Muscle of arm (tissue), 12 donors: ENCODE results near the gene HPD. TPM values are rescaled to one million over a fixed set of nuclear protein-coding genes. Genes with fewer than 3 reads are reported as not detected.

Experiments used
- DNase-seq: peaks from one replicate; pipeline ENCODE4 v3.0.0-alpha.2; 2013
- polyA plus RNA-seq, 12 donors: library from polyadenylated mRNA; unstranded; fragments of 120-200 nt; gene quantifications; one replicate each; pipeline ENCODE4 v1.2.1, GENCODE V29; 2013; ENCODE audit not compliant: insufficient read length in 12 of 12

HPD gene
- polyA plus RNA-seq, 12 donors = 0.13 to 0.67 (median 0.22) TPM; not detected in 7

DNA sequence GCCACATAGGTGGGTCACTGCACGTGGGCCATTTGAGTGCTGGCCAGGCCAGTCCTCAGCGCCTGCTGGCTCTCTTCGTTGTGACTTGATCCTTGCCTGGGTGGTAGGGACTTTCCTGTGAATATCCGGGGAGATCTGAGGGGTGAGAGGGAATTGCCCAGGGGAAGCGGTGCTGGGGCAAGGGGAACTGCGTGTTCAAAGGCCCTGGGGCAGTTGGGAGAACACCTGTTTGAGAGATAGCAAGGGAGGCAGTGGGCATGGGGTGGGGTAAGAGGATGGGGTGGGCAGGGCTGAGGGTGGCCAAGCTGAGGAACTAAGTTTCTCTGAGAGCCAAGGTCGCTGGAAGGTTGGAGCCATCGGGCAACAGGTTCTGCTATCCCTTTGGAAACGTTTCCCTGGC lies 29.8 kb downstream of the HPD start:
- no peak for DNase-seq

DNA sequence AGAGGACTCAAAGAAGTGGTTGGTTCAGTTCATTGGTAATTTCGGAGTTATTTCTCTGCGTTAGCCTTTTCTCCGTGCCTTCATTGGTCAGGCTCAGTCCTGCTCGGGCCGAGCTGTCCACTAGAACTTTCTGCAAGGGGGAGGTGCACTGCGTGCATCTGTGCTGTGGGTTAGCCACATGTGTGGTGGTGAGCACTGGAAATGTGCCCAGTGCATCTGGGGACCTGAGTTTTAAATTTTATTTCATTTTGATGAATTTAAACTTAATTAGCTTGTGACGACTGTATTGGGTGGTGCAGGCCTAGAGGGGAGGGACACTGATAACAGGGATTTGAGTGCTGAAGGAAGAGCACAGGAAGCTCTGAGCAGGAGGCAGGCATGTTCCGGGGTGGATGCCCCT lies 30.4 kb downstream of the HPD start:
- no peak for DNase-seq

DNA sequence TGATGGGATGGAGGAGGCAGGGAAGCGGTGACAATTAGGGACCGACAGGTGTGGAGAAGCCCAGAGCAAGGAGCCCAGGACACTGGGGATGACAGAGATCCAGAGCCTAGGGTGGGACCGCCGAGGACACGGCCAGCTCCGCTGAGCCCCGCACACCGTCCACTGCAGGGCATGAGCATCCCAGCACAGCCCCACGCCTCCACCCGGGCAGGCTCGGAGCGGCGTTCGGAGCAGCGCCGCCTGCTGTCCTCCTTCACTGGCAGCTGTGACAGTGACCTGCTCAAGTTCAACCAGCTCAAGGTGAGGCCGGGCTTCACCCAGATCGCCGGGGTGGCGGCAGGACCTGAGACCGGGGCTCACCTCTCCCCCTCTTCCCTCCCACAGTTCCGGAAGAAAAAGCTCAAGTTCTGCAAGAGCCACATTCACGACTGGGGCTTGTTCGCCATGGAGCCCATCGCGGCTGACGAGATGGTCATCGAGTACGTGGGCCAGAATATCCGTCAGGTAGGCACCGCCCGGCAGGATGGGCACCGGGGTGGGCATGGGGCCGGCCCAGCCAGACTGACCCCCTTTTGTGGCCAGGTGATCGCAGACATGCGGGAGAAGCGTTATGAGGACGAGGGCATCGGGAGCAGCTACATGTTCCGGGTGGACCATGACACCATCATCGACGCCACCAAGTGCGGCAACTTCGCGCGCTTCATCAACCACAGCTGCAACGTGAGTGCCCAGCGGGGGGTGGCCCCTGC lies 31.1 kb downstream of the HPD start:
- DNase-seq = no peak

DNA sequence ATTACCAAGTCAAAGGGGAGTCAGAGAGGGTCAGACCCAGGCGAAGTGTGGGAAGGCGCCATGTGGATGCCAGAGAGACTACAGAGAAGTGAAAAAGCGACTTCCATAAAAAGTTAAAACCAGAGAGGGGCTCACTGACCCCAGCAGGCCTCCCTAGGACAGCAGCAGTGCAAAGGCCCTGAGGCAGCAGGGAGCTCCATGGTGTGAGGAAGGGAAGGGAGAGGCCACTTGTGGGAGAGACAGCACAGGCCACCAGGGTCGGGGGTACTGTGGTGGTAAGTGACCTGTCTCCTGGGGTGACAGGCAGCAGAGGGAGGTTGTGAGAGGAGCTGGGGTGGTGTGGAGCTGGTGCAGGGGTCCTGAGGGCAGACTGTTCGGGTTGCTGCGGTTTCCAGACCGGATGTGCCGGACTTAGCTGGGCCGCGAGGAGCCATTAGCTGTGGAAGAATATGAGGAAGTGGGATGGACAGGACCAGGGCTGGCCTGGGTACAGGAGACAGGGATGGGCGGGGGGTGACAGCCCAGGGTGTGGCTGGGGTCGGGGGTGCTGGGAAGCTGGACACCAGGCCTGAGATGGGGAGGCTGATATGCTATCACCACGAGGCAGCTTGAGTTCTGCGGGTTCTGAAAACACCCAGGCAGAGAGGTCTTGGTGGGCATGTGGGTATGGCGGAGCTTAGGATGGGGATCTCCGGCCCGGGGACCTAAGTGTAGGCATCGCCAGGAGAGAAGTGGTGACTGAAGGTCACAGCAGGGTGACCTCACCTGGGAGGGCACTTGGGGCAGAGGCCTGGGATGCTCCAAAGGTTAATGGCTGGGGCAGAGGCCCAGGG lies 32.1 kb downstream of the HPD start:
- no peak for DNase-seq

DNA sequence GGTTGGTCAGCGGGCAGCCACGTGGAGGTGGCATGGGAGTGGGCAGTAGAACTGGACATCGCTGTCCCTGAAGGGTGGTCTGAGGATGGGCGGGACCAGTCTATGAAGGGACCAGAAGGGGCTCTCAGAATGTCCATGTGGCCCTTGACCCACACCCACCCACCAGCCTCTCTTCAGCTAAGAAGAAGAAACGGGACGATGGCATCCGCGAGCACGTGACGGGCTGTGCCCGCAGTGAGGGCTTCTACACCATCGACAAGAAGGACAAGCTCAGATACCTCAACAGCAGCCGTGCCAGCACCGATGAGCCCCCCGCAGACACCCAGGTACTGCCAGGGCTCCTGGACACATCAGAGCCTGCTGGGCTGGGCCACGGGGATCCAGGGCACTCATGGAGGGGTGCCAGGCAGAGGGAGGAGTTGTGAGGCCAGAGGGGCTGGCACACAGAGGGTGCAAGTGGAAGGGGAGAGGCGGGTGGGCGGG lies 33.6 kb downstream of the HPD start:
- no peak for DNase-seq

DNA sequence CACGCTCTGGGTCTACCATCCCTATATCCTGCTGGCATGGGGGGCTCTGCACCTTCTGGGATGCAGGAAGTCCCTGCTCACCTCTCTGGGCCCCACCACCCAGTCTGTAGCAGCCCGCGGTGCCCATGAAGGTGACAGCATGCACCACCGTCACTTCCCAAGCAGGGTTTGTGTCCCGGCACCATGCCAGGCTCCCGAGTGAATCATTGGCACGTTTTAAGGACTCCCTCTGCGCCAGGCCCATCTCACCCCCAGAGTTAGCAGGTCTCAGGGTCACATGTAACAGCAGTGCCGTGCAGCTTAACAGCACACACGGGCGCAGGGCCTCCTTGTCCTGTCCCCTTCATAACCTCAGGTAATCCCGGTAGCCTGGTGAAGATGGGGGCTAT lies 34.9 kb downstream of the HPD start:
- no peak for DNase-seq

DNA sequence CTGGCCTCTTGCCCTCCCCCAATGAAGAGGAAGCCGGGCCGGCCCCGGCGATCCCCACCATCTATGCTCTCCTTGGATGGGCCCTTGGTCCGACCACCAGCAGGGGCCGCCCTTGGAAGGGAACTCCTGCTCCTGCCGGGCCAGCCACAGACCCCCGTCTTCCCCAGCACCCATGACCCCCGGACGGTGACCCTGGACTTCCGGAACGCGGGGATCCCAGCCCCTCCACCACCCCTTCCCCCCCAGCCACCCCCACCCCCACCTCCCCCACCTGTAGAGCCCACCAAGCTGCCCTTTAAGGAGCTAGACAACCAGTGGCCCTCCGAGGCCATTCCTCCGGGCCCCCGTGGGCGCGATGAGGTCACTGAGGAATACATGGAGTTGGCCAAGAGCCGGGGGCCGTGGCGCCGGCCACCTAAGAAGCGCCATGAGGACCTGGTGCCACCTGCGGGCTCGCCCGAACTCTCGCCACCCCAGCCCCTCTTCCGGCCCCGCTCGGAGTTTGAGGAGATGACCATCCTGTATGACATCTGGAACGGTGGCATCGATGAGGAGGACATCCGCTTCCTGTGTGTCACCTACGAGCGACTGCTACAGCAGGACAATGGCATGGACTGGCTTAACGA lies 35.4 kb downstream of the HPD start:
- DNase-seq = no peak

DNA sequence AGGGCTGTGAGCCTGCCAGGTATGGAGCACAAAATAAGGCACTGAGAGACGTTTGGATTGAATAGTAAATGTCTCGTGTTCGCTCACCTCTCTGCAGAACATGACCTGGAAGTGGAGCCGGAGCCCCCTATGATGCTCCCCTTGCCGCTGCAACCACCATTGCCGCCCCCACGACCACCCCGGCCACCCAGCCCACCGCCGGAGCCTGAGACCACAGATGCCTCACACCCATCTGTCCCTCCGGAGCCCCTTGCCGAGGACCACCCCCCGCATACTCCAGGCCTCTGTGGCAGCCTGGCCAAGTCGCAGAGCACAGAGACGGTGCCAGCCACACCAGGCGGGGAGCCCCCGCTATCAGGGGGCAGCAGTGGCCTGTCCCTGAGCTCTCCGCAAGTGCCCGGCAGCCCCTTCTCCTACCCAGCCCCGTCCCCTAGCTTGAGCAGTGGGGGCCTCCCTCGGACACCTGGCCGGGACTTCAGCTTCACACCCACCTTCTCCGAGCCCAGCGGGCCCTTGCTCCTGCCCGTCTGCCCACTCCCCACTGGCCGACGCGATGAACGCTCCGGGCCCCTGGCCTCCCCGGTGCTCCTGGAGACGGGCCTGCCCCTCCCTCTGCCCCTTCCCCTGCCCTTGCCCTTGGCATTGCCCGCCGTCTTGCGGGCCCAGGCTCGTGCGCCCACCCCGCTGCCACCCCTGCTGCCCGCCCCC lies 36.1 kb downstream of the HPD start:
- no peak for DNase-seq

DNA sequence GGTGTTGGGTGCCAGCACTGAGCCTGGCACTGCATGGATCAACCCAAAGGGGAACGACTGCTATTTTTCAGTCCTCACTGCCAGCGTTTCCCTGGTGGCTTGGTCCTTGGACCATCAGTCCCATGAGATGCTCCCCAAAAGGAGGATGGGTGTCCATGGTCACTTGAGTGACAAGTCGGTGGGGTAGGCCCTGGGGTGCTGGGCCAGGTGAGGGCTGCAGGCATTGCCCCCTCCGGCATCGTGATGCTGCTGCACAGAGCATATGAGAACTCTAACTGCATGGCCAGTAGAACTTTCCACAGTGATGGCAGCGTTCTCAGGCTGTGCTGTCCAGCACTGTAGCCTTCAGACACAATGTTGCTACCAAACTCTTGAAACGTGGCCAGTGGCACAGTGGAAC lies 38.6 kb downstream of the HPD start:
- DNase-seq = no peak

DNA sequence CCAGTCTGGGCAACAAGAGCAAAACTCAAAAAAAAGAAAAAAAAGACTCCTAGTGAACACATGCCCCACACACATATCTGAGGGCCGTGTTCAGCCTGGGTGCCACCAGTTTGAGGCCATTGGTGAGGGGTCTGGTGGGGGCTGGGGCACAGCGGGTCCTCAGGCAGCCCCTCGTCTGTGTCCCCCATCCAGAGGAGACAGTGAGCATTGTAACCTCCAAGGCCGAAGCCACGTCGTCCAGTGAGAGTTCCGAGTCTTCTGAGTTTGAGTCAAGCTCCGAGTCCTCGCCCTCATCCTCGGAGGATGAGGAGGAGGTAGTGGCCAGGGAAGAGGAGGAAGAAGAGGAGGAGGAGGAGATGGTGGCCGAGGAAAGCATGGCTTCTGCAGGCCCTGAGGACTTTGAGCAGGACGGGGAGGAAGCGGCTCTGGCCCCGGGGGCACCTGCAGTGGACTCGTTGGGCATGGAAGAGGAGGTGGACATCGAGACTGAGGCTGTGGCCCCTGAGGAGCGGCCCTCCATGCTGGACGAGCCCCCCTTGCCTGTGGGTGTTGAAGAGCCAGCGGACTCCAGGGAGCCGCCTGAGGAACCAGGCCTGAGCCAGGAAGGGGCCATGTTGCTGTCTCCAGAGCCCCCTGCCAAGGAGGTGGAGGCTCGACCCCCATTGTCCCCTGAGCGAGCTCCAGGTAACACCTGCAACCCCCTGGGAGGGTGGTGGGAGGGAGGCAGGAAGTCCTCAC lies 39.3 kb downstream of the HPD start:
- no peak for DNase-seq

DNA sequence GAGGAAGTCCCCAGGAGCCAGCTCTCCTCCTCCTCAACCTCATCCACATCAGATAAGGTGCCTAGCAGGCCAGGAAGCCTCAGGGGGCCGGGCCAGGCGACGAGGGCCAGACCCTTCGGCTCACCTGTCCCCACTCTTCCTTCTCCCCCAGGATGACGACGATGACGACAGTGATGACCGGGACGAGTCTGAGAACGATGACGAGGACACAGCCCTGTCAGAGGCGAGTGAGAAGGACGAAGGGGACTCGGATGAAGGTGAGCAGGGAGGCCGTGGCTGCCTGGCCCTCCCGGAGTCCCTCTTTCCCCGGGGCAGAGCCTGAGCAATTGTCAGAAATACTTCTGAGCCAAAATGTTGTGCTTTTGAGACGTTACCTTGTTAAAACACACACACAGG lies 41.0 kb downstream of the HPD start:
- no peak for DNase-seq

DNA sequence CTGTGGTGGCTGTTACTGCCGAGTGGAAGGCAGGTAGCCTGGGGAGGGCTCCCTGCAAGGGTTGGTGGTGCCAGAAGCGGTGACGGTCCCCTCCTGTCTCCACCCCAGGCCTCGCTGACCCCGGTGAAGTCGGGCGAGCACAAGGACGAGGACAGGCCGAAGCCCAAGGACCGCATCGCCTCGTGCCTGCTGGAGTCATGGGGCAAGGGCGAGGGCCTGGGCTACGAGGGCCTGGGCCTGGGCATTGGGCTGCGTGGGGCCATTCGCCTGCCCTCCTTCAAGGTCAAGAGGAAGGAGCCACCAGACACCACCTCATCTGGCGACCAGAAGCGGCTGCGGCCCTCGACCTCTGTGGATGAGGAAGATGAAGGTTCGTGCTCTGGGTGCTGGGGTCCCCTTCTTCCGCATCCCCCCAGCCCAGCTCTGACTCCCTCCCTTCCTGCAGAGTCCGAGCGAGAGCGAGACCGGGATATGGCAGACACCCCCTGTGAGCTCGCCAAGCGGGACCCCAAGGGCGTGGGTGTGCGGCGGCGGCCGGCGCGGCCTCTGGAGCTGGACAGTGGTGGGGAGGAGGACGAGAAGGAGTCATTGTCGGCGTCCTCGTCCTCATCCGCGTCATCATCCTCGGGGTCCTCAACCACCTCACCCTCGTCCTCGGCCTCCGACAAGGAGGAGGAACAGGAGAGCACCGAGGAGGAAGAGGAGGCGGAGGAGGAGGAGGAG lies 41.6 kb downstream of the HPD start:
- DNase-seq = no peak

DNA sequence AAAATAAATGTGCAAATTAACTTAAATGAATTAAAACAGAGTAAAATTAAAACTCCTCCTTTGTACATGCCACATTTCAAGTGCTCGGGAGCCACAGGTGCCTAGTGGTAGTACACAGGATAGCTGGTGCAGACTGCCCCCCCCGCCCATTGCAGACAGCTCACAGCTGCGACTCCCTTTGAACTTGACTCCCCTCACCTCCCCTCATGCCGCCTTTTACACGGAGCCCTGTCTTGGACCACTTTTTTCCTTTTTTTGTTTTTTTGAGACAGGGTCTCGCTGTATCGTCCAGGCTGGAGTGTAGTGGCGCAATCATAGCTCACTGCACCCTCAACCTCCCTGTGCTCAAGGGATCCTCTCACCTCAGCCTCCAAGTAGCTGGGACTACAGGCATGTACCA lies 43.4 kb downstream of the HPD start:
- no peak for DNase-seq

DNA sequence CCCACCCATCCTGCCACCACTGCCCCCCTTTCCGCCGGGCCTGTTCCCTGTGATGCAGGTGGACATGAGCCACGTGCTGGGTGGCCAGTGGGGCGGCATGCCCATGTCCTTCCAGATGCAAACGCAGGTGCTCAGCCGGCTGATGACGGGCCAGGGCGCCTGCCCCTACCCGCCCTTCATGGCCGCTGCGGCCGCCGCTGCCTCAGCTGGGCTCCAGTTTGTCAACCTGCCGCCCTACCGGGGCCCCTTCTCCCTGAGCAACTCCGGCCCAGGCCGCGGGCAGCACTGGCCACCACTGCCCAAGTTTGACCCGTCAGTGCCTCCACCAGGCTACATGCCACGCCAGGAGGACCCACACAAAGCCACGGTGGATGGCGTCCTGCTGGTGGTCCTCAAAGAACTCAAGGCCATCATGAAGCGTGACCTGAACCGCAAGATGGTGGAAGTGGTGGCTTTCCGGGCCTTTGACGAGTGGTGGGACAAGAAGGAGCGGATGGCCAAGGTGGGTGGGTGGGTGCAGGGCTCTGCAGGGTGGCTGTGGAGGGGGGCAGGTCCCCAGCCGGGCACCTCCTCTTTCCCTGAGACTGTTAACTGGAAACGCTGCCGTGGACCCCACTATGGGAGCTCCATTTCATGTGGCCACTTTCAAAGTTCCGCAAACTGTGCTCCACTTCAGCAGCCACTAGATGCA lies 44.1 kb downstream of the HPD start:
- DNase-seq = no peak

DNA sequence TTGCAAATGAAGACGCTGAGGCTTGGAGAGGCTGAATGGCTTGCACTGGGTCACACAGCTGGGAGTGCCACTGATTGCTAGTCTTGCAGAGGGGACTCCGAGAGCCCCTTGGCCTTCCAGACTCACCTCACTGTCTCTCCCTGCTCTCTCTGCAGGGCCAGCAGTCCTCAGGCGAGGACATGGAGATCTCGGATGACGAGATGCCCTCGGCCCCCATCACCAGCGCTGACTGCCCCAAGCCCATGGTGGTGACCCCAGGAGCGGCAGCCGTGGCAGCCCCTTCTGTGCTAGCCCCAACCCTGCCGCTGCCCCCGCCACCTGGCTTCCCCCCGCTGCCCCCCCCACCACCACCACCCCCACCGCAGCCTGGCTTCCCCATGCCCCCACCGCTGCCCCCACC lies 44.7 kb downstream of the HPD start:
- no peak for DNase-seq

DNA sequence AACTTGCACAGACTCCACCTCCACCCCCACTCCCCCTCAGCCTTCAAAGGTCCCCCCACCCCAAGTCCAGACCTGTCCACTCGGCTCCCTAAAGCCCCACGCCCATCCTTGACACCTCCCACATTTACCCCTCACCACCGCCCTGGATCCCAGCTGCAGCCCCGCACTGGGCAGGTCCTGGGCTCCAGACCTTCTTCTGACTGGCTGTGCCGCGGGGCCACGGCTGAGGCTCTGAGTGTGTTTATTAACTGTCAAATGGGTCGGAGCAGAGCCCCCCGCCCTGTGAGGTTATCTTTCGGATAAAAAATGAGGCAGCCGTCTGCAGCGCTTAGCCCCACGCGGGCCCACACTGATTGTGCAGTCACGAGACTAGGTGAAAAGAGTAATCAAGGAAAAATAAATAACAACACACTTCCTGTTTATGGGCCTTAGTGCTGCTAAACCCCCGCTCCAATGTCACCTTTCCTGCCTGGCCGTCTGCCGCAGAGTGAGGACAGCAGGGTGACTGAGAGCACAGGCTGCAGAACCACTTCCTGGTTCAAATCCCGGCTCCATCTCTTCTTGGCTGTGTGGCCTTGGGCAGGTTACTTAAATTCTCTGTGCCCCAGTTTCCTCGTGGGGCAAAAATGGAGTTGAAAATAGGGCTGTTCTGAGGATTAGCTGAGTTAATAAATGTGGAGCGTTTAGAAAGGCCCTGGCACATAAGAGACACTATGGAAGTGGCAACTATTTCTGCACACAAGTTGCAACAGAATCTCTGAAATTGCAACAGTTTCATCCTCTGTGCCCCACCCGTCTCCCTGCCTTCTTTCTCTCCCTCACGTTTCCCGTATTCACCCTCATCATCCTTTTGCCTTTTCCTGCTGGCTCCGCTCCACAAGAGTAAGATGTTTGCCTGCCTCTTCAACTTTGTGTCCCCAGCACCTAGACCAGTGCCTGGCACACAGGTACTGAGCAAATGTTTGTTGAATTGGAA lies 45.5 kb downstream of the HPD start:
- no peak for DNase-seq

DNA sequence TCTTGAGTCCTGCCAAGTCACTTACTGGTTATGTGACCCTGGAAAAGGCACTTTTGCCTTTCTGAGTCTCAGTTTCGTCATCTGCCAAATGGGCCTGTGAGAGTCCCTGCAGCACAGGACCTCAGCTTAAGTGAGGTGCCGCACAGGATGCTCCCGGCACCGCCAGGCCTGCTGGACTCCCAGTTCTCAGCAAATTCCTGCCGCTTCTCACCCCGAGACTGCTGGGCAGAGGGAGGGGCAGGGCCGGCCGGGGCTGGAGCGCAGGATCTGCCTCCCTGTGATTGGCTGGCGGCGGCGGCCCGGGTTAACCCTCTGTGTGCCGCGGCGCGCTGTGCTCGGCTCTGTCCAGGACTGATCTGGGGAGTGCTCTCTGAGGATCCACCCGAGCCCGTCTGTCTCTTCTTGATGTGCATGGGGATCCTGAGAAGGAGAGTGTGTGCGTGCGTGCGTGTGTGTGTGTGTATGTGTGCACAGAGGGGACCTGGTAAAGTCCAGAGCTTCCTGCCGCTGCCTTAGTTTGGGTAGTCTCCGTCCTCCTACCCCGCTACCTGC lies 46.3 kb downstream of the HPD start:
- no peak for DNase-seq
